ENCODE results near the gene OXSM. TPM values are rescaled to one million over a fixed set of nuclear protein-coding genes. Genes with fewer than 3 reads are reported as not detected.

OXSM gene
- total RNA-seq, 1 donor from 2014 or later: not detected

DNA sequence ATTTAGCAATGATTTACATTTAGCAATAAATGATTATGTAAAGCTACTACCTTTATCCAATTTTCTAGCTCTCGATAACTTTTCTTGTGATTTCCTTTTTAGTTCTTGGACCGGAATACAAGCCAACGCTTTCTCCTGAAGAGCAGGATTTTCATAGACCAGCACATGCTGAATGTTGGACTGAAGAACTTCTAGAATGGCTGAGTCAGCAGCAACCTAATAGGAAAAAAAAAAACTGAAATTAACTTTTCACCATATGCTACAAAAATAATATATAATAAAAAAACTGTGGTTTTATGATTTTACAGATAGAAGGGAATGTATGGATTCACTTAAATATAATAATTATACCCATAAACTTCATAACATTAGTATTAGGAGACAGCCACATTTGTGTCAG, 38.8 kb upstream of the OXSM start:
- H3K27ac ChIP-seq: no peak overlapping the region
- TF ChIP-seq, protein P1, sequence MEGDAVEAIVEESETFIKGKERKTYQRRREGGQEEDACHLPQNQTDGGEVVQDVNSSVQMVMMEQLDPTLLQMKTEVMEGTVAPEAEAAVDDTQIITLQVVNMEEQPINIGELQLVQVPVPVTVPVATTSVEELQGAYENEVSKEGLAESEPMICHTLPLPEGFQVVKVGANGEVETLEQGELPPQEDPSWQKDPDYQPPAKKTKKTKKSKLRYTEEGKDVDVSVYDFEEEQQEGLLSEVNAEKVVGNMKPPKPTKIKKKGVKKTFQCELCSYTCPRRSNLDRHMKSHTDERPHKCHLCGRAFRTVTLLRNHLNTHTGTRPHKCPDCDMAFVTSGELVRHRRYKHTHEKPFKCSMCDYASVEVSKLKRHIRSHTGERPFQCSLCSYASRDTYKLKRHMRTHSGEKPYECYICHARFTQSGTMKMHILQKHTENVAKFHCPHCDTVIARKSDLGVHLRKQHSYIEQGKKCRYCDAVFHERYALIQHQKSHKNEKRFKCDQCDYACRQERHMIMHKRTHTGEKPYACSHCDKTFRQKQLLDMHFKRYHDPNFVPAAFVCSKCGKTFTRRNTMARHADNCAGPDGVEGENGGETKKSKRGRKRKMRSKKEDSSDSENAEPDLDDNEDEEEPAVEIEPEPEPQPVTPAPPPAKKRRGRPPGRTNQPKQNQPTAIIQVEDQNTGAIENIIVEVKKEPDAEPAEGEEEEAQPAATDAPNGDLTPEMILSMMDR (IDR thresholded peaks at IDR 0.05): no peak
- H3K4me1 ChIP-seq: no peaks in the 10 kb centered on the region
- intact Hi-C loops (cut with DNase I): loop anchor here (10.0 kb wide), 1 partner anchor 106 kb away; no protein-coding TSS in a partner anchor
- H3K36me3 ChIP-seq: peaks cover 23 to 32% of the 10 kb centered on the region in 2 donors
- no peaks in the 10 kb centered on the region for H3K9me3 ChIP-seq
- DNase-seq (ENCODE audit: low spot score in 2 of 2): no peak
- no peak overlapping the region for H3K4me3 ChIP-seq
- H3K27me3 ChIP-seq: no peaks in the 10 kb centered on the region

- H3K36me3 ChIP-seq: peaks cover 23 to 32% of the 10 kb centered on the region in 2 donors
- intact Hi-C loops (cut with DNase I): loop anchor here (10.0 kb wide), 1 partner anchor 107 kb away; no protein-coding TSS in a partner anchor
Observed at GRCh38 chr3:25751725-25752124, 38.2 kb upstream of the OXSM start.

GRCh38 chr3:25768851-25769250, 21.0 kb upstream of the OXSM start:
- Histone ChIP-seq H3K4me1 (no peaks in the 10 kb centered on the region), H3K27ac (no peak overlapping the region), H3K36me3 (peaks cover 5 to 13% of the 10 kb centered on the region in 2 donors), H3K27me3 (no peaks in the 10 kb centered on the region), H3K9me3 (peaks cover 3 to 10% of the 10 kb centered on the region in 2 donors), H3K4me3 (no peak overlapping the region)
- TF ChIP-seq, protein P1 (IDR thresholded peaks at IDR 0.05): no peak
- DNase-seq (ENCODE audit: low spot score in 2 of 2): no peak
- intact Hi-C loops (cut with DNase I): no loop called here

More at GRCh38 chr3:25751725-25752124, 38.2 kb upstream of the OXSM start:
- H3K27me3 ChIP-seq: no peaks in the 10 kb centered on the region
- H3K27ac ChIP-seq: no peak overlapping the region
- H3K9me3 ChIP-seq: no peaks in the 10 kb centered on the region
- H3K4me1 ChIP-seq: no peaks in the 10 kb centered on the region
- no peak overlapping the region for H3K4me3 ChIP-seq
- no peak for DNase-seq (ENCODE audit: low spot score in 2 of 2)
- TF ChIP-seq, protein P1 (IDR thresholded peaks at IDR 0.05): no peak

DNA sequence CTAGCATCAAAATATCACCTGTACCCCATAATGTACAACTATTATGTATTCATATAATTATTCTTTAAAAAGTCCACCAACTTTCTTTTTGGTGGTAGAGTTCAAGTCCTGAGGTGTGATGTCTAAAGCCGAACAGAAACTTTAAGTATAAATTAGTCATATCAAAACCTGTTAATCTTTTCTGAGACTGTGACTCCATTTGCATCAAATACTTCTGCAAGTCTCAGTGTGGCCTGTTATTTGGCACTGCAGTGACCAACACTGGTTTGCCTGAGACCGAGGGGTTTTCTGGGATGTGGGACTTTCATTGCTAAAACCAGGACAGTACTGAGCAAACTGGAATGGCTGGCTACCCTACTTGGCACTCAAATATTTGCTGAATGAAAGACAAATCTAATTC, 14.0 kb upstream of the OXSM start:
- intact Hi-C loops (cut with DNase I): no loop called here
- peaks cover 13 to 40% of the 10 kb centered on the region in 2 donors for H3K36me3 ChIP-seq
- no peak overlapping the region for H3K4me3 ChIP-seq
- H3K27ac ChIP-seq: no peak overlapping the region
- H3K9me3 ChIP-seq: peaks cover 3 to 10% of the 10 kb centered on the region in 2 donors
- DNase-seq (ENCODE audit: low spot score in 2 of 2): no peak
- H3K27me3 ChIP-seq: no peaks in the 10 kb centered on the region
- TF ChIP-seq, protein P1 (IDR thresholded peaks at IDR 0.05): no peak
- H3K4me1 ChIP-seq: no peaks in the 10 kb centered on the region

DNA sequence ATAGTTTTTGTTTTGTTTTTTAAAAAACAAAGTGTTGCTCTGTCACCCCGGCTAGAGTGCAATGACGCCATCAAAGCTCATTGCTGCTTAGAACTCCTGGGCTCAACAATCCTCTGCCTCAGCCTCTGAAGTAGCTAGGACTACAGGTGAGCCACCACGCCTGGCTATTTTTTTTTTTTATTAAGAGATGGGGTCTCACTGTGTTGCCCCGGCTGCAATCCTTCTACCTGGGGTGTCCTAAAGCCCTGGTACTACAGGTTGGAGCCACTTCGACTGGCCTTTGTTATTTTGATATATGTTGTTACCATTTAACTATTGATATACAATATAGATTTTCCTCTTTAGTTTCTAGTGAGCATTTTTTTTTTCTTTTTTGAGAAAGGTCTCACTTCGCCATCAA, 9.3 kb upstream of the OXSM start:
- DNase-seq (ENCODE audit: low spot score in 2 of 2): no peak
- intact Hi-C loops (cut with DNase I): loop anchor here (10.0 kb wide), 1 partner anchor 324 kb away; no protein-coding TSS in a partner anchor

More for the DNA sequence above, 9.3 kb upstream of the OXSM start:
- Histone ChIP-seq H3K9me3 (no peaks in the 10 kb centered on the region), H3K36me3 (peaks cover 11 to 22% of the 10 kb centered on the region in 2 donors), H3K27me3 (no peaks in the 10 kb centered on the region), H3K4me3 (no peak overlapping the region), H3K27ac (no peak overlapping the region), H3K4me1 (peaks cover 0 to 6% of the 10 kb centered on the region in 2 donors)
- TF ChIP-seq, protein P1 (IDR thresholded peaks at IDR 0.05): no peak

All from ascending aorta (tissue), 2 donors.